Measurements from ENCODE around the gene GPX3. TPM values are rescaled to one million over a fixed set of nuclear protein-coding genes. Genes with fewer than 3 reads are reported as not detected.
A peak's percentile ranks its signal among the peaks of the same experiment; 100 is the strongest.

GPX3 gene
- total RNA-seq, 2 donors from 2014 or later: not detected

DNA sequence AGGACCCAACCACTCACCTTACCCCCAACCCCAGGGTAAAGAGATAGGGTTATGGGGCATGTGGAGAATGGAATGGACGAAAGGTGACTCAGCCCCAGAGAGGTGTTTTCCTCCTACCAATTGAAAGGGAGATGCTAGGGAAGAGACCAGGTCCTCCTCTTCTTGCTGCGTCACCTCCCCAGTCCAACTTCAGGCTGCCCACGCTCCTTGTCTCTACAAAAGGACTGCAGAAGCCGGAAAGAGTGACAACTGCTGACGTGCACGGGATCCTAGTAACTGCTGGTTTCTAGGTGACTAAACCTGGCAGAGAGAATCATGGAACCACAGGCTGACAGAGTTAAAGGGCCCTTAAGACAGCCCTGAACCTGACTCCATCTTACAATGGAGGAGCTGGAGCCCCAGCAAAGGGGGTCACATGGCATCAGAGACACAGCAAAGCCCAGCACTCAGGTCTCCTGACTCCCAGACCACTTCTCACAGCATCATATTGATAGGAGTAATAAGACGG lies 2.2 kb downstream of the GPX3 start:
- peaks cover 44% of the 10 kb centered on the region for H3K36me3 Mint-ChIP-seq (ENCODE audit: low read depth)
- ATAC-seq (replicated peaks): peak; percentile 84

DNA sequence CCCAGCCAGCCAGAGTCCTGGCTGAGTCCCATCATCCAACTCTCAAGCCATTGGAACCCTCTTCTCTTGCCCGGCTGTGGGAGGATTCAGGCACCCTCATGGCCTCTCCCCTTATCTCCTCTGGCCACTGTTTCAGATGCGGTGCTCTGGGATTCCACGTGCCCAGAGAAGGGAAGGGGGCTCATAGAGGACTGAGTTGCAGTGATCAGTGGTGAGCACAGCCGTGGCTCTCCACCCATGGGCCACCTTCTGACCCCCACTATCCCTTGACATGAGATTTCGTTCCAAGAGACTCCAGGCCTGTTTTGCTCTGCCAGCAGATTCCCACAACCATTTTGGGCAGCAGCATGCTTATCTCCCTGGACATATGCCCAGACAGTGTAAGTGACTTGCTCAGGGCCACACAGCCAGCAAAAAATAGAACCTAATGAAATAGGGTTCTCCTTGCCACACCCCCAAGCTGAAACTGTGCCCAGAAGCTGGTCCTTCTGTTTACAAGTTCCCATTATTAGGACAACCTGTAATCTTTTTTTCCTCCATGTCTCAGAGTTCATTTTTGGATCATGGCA lies 2.7 kb downstream of the GPX3 start:
- Mint-ChIP-seq H3K27me3 (no peaks in the 10 kb centered on the region), H3K4me3 (peak overlapping the region; percentile 6), H3K36me3 (ENCODE audit: low read depth) (peaks cover 50% of the 10 kb centered on the region), H3K4me1 (peaks cover 46% of the 10 kb centered on the region), H3K9me3 (no peaks in the 10 kb centered on the region), H3K27ac (peak overlapping the region; percentile 60)
- no peak for ATAC-seq (replicated peaks)

More for the DNA sequence above, 2.2 kb downstream of the GPX3 start:
- H3K4me3 Mint-ChIP-seq: peak overlapping the region; percentile 6
- no peaks in the 10 kb centered on the region for H3K9me3 Mint-ChIP-seq
- H3K4me1 Mint-ChIP-seq: peaks cover 48% of the 10 kb centered on the region
- peak overlapping the region; percentile 60 for H3K27ac Mint-ChIP-seq
- H3K27me3 Mint-ChIP-seq: no peaks in the 10 kb centered on the region

DNA sequence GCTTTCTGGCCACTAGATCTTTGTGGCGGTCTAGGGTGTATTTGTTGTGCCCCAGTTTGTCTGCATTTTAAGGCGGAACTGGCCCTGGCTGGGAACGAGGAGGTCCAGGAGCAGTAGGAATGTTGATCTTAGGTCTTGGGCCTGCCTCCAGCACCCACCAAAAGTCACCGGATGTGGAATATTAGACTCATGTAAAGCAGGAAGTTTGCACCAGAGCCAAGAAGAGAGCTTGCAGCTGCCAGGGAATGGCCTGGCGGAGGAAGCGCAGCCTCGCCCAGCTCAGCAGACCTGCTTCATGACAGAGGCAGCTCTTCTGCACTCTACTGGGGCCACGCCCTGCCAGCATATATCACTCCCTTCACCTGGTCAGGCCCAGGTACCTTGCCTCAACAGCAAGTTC lies 3.3 kb downstream of the GPX3 start:
- H3K27me3 Mint-ChIP-seq: no peaks in the 10 kb centered on the region
- H3K27ac Mint-ChIP-seq: peak overlapping the region; percentile 60
- H3K4me1 Mint-ChIP-seq: peaks cover 46% of the 10 kb centered on the region
- no peak overlapping the region for H3K4me3 Mint-ChIP-seq
- no peak for ATAC-seq (replicated peaks)
- no peaks in the 10 kb centered on the region for H3K9me3 Mint-ChIP-seq
- H3K36me3 Mint-ChIP-seq (ENCODE audit: low read depth): peaks cover 55% of the 10 kb centered on the region

DNA sequence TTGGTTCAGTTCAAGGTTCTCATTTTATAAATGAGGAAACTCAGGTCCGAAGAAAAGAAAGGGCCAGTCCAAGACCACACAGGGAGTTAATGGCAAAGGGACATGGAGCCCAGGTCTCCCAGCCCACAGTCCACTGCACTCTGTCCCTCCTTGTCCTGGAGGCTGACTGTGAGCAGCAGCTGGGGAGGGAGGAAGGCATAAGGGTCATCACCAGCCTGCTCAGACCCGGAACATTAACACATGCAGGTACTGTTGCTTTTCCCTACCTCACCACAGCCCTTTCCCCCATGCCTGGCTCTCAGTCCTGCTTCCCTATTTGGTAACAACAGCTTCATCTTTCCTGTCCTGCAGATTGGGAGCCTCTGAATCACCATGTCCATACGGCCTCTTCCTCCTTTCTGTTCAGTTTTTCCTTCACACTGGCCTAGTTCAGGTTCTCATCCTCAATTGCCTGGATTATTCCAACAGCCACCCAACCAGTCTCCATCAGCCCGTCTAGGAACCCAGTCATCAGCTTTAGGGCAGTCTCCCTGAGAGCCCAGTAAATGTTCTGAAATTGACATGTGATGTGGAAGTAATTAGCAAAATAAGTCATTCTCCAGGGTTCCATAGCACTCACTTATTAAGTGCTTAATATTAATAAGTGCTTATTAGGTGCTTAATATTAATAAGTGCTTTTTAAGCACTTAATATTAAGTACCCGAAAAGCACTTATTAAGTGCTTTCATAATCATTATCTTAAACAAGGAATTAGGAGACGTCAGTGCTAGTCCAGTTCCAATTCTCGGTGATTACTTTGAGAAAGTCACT lies 4.3 kb downstream of the GPX3 start:
- peaks cover 65% of the 10 kb centered on the region for H3K36me3 Mint-ChIP-seq (ENCODE audit: low read depth)
- no peaks in the 10 kb centered on the region for H3K9me3 Mint-ChIP-seq
- peaks cover 43% of the 10 kb centered on the region for H3K4me1 Mint-ChIP-seq
- H3K27me3 Mint-ChIP-seq: no peaks in the 10 kb centered on the region
- H3K27ac Mint-ChIP-seq: peak overlapping the region; percentile 60
- ATAC-seq (replicated peaks): no peak
- no peak overlapping the region for H3K4me3 Mint-ChIP-seq

DNA sequence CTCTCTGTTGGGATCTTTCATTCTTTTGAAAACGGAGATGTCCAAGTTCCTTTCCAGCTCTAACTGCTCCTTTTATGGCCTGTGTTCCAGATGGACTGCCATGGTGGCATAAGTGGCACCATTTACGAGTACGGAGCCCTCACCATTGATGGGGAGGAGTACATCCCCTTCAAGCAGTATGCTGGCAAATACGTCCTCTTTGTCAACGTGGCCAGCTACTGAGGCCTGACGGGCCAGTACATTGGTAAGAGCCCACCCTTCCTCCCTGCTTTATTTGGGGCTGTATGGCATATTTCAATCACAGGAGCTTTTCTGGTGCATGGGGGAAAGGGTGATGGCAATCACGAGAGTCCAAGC lies 4.8 kb downstream of the GPX3 start:
- ATAC-seq (replicated peaks): no peak
- H3K4me1 Mint-ChIP-seq: peaks cover 41% of the 10 kb centered on the region
- H3K27me3 Mint-ChIP-seq: no peaks in the 10 kb centered on the region
- peak overlapping the region; percentile 60 for H3K27ac Mint-ChIP-seq
- peaks cover 71% of the 10 kb centered on the region for H3K36me3 Mint-ChIP-seq (ENCODE audit: low read depth)
- no peak overlapping the region for H3K4me3 Mint-ChIP-seq
- no peaks in the 10 kb centered on the region for H3K9me3 Mint-ChIP-seq

DNA sequence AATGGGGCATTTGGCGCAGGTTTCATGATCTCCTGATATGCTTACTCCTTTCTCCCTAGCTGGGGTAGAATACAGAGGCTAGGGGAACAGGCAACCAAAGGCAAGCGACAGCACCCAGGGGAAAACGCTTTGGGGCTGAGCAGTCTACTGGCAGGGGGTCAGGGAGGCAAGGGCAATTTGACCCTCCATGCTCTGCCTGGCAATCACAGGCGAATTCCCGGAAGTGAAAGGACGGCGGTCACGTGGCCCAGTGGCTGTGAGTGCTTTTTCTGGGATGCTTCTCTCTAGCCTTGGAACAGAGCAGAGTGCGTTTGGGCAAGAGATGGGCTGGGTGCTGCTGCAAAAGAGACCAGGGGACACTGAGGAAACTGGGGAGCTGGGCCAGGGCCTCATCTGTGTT lies 5.7 kb downstream of the GPX3 start:
- ATAC-seq (replicated peaks): no peak
- peaks cover 80% of the 10 kb centered on the region for H3K36me3 Mint-ChIP-seq (ENCODE audit: low read depth)
- no peak overlapping the region for H3K4me3 Mint-ChIP-seq
- H3K27me3 Mint-ChIP-seq: no peaks in the 10 kb centered on the region
- peak overlapping the region; percentile 60 for H3K27ac Mint-ChIP-seq
- no peaks in the 10 kb centered on the region for H3K9me3 Mint-ChIP-seq
- H3K4me1 Mint-ChIP-seq: peaks cover 37% of the 10 kb centered on the region

DNA sequence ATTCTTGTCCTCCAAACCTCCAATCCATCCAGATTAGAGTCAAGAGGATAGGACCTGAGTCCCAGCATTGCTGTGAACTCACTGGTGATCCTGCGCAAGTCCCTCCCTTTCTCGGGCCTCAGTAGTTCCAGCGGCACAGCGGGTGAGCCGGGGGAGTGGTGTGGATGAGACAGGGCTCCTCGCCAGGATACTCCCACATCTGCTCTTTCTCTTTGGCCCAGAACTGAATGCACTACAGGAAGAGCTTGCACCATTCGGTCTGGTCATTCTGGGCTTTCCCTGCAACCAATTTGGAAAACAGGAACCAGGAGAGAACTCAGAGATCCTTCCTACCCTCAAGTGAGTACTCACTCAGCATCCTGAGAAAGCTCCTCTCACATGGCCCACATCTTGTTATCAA lies 6.3 kb downstream of the GPX3 start:
- no peak overlapping the region for H3K4me3 Mint-ChIP-seq
- H3K36me3 Mint-ChIP-seq (ENCODE audit: low read depth): peaks cover 83% of the 10 kb centered on the region
- peak overlapping the region; percentile 60 for H3K27ac Mint-ChIP-seq
- H3K27me3 Mint-ChIP-seq: no peaks in the 10 kb centered on the region
- H3K4me1 Mint-ChIP-seq: peaks cover 35% of the 10 kb centered on the region
- no peaks in the 10 kb centered on the region for H3K9me3 Mint-ChIP-seq
- no peak for ATAC-seq (replicated peaks)

DNA sequence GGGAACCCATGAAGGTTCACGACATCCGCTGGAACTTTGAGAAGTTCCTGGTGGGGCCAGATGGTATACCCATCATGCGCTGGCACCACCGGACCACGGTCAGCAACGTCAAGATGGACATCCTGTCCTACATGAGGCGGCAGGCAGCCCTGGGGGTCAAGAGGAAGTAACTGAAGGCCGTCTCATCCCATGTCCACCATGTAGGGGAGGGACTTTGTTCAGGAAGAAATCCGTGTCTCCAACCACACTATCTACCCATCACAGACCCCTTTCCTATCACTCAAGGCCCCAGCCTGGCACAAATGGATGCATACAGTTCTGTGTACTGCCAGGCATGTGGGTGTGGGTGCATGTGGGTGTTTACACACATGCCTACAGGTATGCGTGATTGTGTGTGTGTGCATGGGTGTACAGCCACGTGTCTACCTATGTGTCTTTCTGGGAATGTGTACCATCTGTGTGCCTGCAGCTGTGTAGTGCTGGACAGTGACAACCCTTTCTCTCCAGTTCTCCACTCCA lies 7.6 kb downstream of the GPX3 start:
- Mint-ChIP-seq H3K4me3 (no peak overlapping the region), H3K27me3 (no peaks in the 10 kb centered on the region), H3K9me3 (no peaks in the 10 kb centered on the region), H3K27ac (peak overlapping the region; percentile 60), H3K36me3 (ENCODE audit: low read depth) (peaks cover 88% of the 10 kb centered on the region), H3K4me1 (peaks cover 22% of the 10 kb centered on the region)
- ATAC-seq (replicated peaks): peak; percentile 20

DNA sequence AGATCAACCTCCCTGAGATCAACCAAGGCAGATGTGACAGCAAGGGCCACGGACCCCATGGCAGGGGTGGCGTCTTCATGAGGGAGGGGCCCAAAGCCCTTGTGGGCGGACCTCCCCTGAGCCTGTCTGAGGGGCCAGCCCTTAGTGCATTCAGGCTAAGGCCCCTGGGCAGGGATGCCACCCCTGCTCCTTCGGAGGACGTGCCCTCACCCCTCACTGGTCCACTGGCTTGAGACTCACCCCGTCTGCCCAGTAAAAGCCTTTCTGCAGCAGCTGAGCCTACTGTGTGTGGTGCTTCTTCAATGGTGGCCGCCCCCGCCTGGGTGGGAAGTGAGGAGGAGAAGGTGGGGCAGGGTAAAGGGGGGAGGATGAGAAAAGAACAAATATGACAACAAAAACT lies 8.3 kb downstream of the GPX3 start:
- ATAC-seq (replicated peaks): peak; percentile 0
- H3K36me3 Mint-ChIP-seq (ENCODE audit: low read depth): peaks cover 95% of the 10 kb centered on the region
- H3K9me3 Mint-ChIP-seq: no peaks in the 10 kb centered on the region
- no peaks in the 10 kb centered on the region for H3K27me3 Mint-ChIP-seq
- peaks cover 15% of the 10 kb centered on the region for H3K4me1 Mint-ChIP-seq
- H3K4me3 Mint-ChIP-seq: no peak overlapping the region
- peak overlapping the region; percentile 60 for H3K27ac Mint-ChIP-seq

DNA sequence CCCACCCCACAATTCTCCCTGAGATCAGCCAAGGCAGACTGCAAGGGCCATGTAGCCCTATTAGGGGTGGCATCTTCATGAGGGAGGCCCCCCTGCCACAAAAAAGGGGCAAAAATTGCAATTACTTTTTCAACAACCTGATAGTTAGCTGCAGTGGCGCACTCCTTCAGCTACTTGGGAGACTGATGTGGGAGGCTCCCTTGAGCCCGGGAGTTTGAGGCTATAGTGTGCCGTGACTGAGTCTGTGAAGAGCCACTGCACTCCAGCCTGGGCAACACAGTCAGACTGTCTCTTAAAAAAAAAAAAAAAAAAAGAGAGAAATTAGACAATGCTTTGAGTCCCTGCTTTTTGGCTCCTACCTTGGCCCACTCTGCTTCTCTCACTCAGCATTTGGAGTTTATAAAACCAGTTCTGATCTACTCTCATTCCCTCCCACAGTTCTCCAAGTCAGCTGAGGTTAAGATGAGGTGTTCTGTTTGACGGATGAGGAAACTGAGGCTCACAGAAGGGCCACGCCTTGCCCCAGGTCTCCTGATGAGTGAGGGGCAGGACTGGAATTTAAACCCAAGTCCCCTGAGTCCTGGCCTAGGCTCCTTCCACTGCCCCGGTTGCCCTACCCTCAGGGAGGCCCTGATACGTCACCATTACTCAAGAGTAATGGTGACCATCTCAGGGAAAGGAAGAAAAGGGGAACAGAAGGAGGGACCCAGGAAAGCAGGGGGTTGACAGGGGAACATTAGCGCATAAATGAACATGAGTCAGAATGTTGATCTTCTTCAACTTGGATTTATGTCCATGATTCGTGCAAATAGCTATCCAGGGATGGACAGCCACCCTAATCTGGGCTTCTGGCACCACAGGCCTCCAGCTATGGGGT lies 9.0 kb downstream of the GPX3 start:
- Mint-ChIP-seq H3K4me3 (no peak overlapping the region), H3K4me1 (peaks cover 12% of the 10 kb centered on the region), H3K27ac (peak overlapping the region; percentile 50), H3K27me3 (no peaks in the 10 kb centered on the region), H3K9me3 (no peaks in the 10 kb centered on the region), H3K36me3 (ENCODE audit: low read depth) (peaks cover 97% of the 10 kb centered on the region)
- ATAC-seq (replicated peaks): no peak

DNA sequence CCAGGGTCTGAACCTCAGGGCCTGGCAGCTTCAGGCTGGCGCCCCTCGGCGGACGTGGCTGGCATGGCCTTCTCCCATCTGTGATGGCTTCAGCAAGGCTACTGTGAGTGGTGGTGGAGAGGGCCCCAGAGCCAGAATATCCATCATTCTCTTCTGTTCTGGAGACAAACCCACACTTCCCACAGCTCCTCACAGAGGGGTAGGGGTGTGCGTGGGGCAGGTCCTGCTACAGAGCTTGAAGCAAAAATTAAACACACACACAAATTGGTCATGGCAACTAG lies 9.6 kb downstream of the GPX3 start:
- H3K4me1 Mint-ChIP-seq: peaks cover 6% of the 10 kb centered on the region
- H3K4me3 Mint-ChIP-seq: no peak overlapping the region
- no peak for ATAC-seq (replicated peaks)
- H3K36me3 Mint-ChIP-seq (ENCODE audit: low read depth): peaks cover 97% of the 10 kb centered on the region
- H3K9me3 Mint-ChIP-seq: no peaks in the 10 kb centered on the region
- H3K27me3 Mint-ChIP-seq: no peaks in the 10 kb centered on the region
- no peak overlapping the region for H3K27ac Mint-ChIP-seq

DNA sequence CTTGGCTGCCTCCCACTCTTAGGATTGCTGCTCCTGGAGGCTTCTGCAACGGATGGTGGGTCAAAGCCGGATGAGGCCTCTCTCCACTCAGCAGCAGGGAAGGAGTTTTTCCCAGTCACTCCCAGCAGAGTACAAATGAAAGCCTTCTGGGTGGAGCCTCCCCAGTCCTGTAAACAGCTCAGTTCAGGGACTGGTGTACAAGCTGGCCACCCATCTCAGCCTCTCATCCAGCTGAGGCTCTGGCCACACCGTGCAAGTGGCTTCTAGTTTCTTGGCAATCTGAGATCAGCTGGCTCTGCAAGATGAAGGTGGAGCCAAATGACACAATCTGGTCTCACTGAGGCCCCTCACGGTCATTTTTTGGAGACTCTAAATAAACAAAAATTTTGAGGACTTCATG lies 10.0 kb downstream of the GPX3 start:
- no peak for ATAC-seq (replicated peaks)
- no peak overlapping the region for H3K27ac Mint-ChIP-seq
- H3K4me3 Mint-ChIP-seq: no peak overlapping the region
- no peaks in the 10 kb centered on the region for H3K27me3 Mint-ChIP-seq
- H3K4me1 Mint-ChIP-seq: peaks cover 3% of the 10 kb centered on the region
- H3K36me3 Mint-ChIP-seq (ENCODE audit: low read depth): peaks cover 97% of the 10 kb centered on the region
- H3K9me3 Mint-ChIP-seq: no peaks in the 10 kb centered on the region

DNA sequence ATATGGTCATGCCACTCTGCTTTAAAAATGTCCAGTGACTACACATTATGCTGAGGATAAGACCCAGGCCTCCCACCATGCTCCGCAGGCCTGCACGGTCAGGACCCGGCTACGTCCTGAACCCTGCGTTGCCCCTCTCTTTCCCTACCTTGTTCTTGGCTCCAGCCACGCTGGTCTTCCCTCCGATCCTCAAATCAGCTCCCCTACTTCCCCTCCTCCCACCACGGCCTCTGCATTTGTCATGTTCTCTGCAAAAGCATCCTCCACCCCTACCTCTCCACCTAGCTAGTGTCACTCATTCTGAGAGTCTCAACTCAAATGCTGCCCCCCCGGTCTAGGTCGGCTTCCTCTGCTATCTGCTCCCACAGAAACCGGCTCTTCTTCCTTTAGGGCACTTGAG lies 11.2 kb downstream of the GPX3 start:
- Mint-ChIP-seq H3K36me3 (ENCODE audit: low read depth) (peaks cover 97% of the 10 kb centered on the region), H3K27me3 (no peaks in the 10 kb centered on the region), H3K27ac (peak overlapping the region; percentile 66), H3K9me3 (no peaks in the 10 kb centered on the region), H3K4me3 (no peak overlapping the region), H3K4me1 (peaks cover 3% of the 10 kb centered on the region)
- ATAC-seq (replicated peaks): no peak

DNA sequence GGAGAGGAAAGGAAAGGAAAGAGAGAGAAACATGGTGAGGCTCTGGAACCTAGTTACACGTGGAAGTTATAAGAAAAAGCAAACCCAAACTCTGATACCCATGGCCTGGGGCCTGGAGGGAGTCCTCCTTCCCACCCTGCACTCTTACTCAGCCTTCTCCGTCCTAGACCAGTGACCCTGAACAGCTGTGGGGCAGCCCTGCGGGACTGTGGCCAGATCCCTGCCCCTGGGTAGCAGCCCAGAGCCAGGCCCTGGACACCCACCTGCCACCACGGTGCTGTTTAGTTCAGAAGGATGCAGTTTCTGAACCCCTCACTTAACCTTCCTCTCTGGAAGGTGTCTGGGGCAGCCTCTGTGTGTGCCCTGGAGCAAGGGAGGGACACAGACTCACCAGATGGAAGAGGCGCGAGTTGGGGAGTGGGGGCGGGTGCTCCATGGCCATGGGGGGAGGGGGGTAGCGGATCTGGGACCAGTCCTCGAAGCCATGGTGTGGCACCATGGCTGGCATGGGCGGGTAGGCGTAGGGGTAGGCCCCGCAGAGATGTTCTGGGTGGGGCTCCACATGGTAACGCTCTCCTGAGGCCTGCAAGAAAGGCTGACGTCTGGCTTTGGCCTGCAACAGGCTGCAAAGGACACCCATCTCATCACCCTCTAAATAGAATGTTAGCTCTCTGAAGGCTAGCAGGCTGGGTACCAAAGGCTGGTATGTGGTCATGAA lies 13.0 kb downstream of the GPX3 start:
- H3K36me3 Mint-ChIP-seq (ENCODE audit: low read depth): peaks cover 100% of the 10 kb centered on the region
- no peaks in the 10 kb centered on the region for H3K9me3 Mint-ChIP-seq
- no peak overlapping the region for H3K4me3 Mint-ChIP-seq

More for the DNA sequence above, 13.0 kb downstream of the GPX3 start:
- no peak for ATAC-seq (replicated peaks)
- Mint-ChIP-seq H3K4me1 (peaks cover 7% of the 10 kb centered on the region), H3K27ac (peak overlapping the region; percentile 29), H3K27me3 (no peaks in the 10 kb centered on the region)

Measured in activated T-helper 17 cell treated with anti-CD3 and anti-CD28 coated beads, Interleukin-2, amount 50 U/mL, for 72 hours (primary cell).